CD14-positive monocyte (primary cell): ENCODE measurements around the gene CGA. TPM values are rescaled to one million over a fixed set of nuclear protein-coding genes. Genes with fewer than 3 reads are reported as not detected.
"Not testable (repeated sequence)": the region's sequence is repeated elsewhere in the genome, so short reads cannot be mapped to it uniquely, and the experiment has no call there.

ENCODE experiments used
- DNase-seq, 3 donors: peaks; one replicate each; pipeline ENCODE4 v3.0.0-alpha.2; 2011 to 2022
- H2AFZ ChIP-seq: 2 replicates; pipeline ENCODE4 v1.6.0; 2012; ENCODE audit warnings: mild to moderate bottlenecking, low read depth, low read length, inconsistent platforms; ENCODE audit not compliant: insufficient read depth, poor library complexity, severe bottlenecking
- H3K27ac ChIP-seq, 2 donors: 1 replicate in 1 of 2; 2 replicates in 1 of 2; pipeline ENCODE4 v1.5.1; 2012 to 2013; ENCODE audit warnings: low read length in 2 of 2, control low read depth in 1 of 2, inconsistent platforms in 1 of 2, low read depth in 1 of 2, mild to moderate bottlenecking in 1 of 2
- H3K27me3 ChIP-seq, 2 donors: one replicate each; pipeline versions ENCODE4 v1.6.0 to v1.6.1; 2011 to 2013; ENCODE audit warnings: low read length in 2 of 2; ENCODE audit not compliant: control insufficient read depth in 2 of 2, insufficient read depth in 2 of 2
- H3K36me3 ChIP-seq, 2 donors: replicated peaks in 1 of 2; 1 replicate in 1 of 2; 2 replicates in 1 of 2; pipeline versions ENCODE4 v1.5.1 to v1.6.1; 2012 to 2013; ENCODE audit warnings: low read length in 2 of 2, control low read depth in 1 of 2, inconsistent platforms in 1 of 2, mild to moderate bottlenecking in 1 of 2; ENCODE audit not compliant: insufficient read depth in 2 of 2, control insufficient read depth in 1 of 2
- H3K4me1 ChIP-seq, 2 donors: 1 replicate in 1 of 2; 2 replicates in 1 of 2; pipeline versions ENCODE4 v1.5.1 to v1.6.1; 2012 to 2013; ENCODE audit warnings: low read length in 2 of 2, control low read depth in 1 of 2, inconsistent platforms in 1 of 2, mild to moderate bottlenecking in 1 of 2, moderate library complexity in 1 of 2; ENCODE audit not compliant: insufficient read depth in 2 of 2, control insufficient read depth in 1 of 2
- H3K4me2 ChIP-seq: replicated peaks from 2 replicates; pipeline ENCODE3; 2012; ENCODE audit warnings: low read length, moderate library complexity, mild to moderate bottlenecking; ENCODE audit not compliant: poor library complexity, severe bottlenecking; ENCODE audit errors: extremely low read depth
- H3K4me3 ChIP-seq, 3 experiments: fragments of 200-600 bp in 1 of 3; sonication (generic) in 1 of 3; replicated peaks in 1 of 3; 1 replicate in 2 of 3; 2 replicates in 1 of 3; pipeline ENCODE4 v1.5.1; 2011 to 2013; ENCODE audit warnings: low read length in 3 of 3, mild to moderate bottlenecking in 3 of 3, control low read depth in 2 of 3, low read depth in 2 of 3, inconsistent platforms in 1 of 3, moderate library complexity in 1 of 3
- H3K79me2 ChIP-seq: 2 replicates; pipeline ENCODE4 v1.6.0; 2012; ENCODE audit warnings: mild to moderate bottlenecking, control low read depth, inconsistent platforms, low read length, moderate library complexity; ENCODE audit not compliant: insufficient read depth
- H3K9ac ChIP-seq: 2 replicates; pipeline ENCODE4 v1.6.0; 2017; ENCODE audit warnings: low read length, mild to moderate bottlenecking; ENCODE audit not compliant: insufficient read depth, poor library complexity, severe bottlenecking
- H3K9me3 ChIP-seq, 2 donors: replicated peaks in 1 of 2; 1 replicate in 1 of 2; 2 replicates in 1 of 2; pipeline versions ENCODE4 v1.5.1 to v1.6.1; 2012 to 2013; ENCODE audit warnings: low read length in 2 of 2, control low read depth in 1 of 2; ENCODE audit not compliant: control insufficient read depth in 1 of 2, insufficient read depth in 1 of 2
- H4K20me1 ChIP-seq: 2 replicates; pipeline ENCODE4 v1.6.0; 2012; ENCODE audit warnings: mild to moderate bottlenecking, low read length, control low read depth, moderate library complexity; ENCODE audit not compliant: insufficient read depth
- H3K27ac Mint-ChIP-seq, 7 donors: one replicate each; pipeline ENCODE4 v1.8.0; 2020; ENCODE audit warnings: mild to moderate bottlenecking in 7 of 7, mixed read lengths in 7 of 7, moderate library complexity in 6 of 7, inconsistent platforms in 2 of 7
- H3K27me3 Mint-ChIP-seq, 3 donors: one replicate each; pipeline ENCODE4 v1.8.0; 2021 to 2022; ENCODE audit warnings: low read depth in 3 of 3, mild to moderate bottlenecking in 3 of 3, mixed read lengths in 3 of 3, moderate library complexity in 3 of 3, inconsistent platforms in 1 of 3
- H3K36me3 Mint-ChIP-seq, 2 donors: one replicate each; pipeline ENCODE4 v1.8.0; 2020; ENCODE audit warnings: mixed read lengths in 2 of 2, inconsistent platforms in 1 of 2, mild to moderate bottlenecking in 1 of 2
- H3K4me1 Mint-ChIP-seq: one replicate; pipeline ENCODE4 v1.8.0; 2020; ENCODE audit warnings: mild to moderate bottlenecking, mixed read lengths
- H3K4me3 Mint-ChIP-seq, 2 donors: one replicate each; pipeline ENCODE4 v1.8.0; 2020; ENCODE audit warnings: mild to moderate bottlenecking in 2 of 2, mixed read lengths in 2 of 2, moderate library complexity in 1 of 2
- H3K9me3 Mint-ChIP-seq, 7 donors: one replicate each; pipeline ENCODE4 v1.8.0; 2020 to 2022; ENCODE audit warnings: mixed read lengths in 7 of 7, mild to moderate bottlenecking in 6 of 7, moderate library complexity in 6 of 7, inconsistent platforms in 2 of 7
- WGBS: methylation state at CpG from one replicate; pipeline ENCODE4 v1.1.5; 2013; ENCODE audit warnings: missing lambda C conversion rate; ENCODE audit not compliant: insufficient coverage; 5-methylcytosine and 5-hydroxymethylcytosine counted together
- intact Hi-C, 2 donors: fragments of 100-400 bp; cut with micrococcal nuclease; formaldehyde crosslinking; loops; one replicate each; pipeline versions ENCODE4 v1.15.0 to v1.15.1; 2023
- polyA minus RNA-seq: library from RNA; depleted of rRNA, polyadenylated mRNA; stranded (reverse); fragments of >200 nt; gene quantifications from 2 replicates; pipeline ENCODE4 v1.2.3, GENCODE V29; 2012
- polyA plus RNA-seq, 3 donors: library from polyadenylated mRNA; depleted of rRNA in 1 of 3; unstranded in 2 of 3; stranded (reverse) in 1 of 3; fragments of 300-500 nt in 2 of 3; fragments of >200 nt in 1 of 3; fragmentation: Illumina TruSeq in 2 of 3; gene quantifications; 1 replicate in 2 of 3; 2 replicates in 1 of 3; pipeline ENCODE4 v1.2.3, GENCODE V29; 2012 to 2021
- total RNA-seq, 12 experiments: library from RNA in 1 of 12; stranded (reverse) in 1 of 12; fragments of 120-200 nt in 1 of 12; gene quantifications; one replicate each; pipeline ENCODE4 v1.2.4 and lab custom pipeline; 2013 to 2026; ENCODE audit warnings: mixed read lengths in 6 of 12, inconsistent platforms in 1 of 12
- TF ChIP-seq, protein P1 (sequence below): fragments of 200-600 bp; IDR thresholded peaks from one replicate; pipeline ENCODE4 v1.8.0; 2022; ENCODE audit warnings: antibody characterized with exemption, mild to moderate bottlenecking

The CGA gene
- total RNA-seq (2013): not detected
- polyA plus RNA-seq (not detected), polyA minus RNA-seq (not detected in 2 replicates), total RNA-seq (lab: John Stamatoyannopoulos, UW) (0 to 1.1 (median 0) reads per million in 11 experiments)

DNA sequence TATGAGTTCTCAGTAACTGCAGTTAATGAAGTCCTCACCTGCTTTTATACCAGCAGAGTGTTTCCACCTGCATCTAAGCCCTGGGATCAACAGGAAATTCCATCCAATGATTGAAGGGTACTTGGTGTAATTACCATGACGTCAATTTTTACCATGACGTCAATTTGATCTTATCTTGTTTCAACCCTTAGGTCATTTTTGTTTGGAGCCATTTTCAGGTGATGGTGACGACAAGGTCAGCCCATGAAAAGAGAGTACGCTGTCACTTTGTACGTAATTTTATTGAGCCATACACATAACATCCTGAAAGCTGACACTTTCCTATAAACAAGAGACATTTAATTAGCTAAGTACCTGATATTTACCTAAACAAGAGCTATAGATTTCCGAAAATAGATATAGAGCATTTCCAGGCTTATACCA, at the start of gene CGA:
Gene CGA, minus strand, starts transcription at position 20 of the 423 bp plus-strand sequence. CDS start 6,906 bp downstream, outside the sequence.
- no peak within 1 kb of the TSS for H3K4me3 Mint-ChIP-seq
- H3K4me3 ChIP-seq: no peak within 1 kb of the TSS
- H3K4me2 ChIP-seq: no peak within 1 kb of the TSS
- no peaks in the 10 kb centered on the region for H3K4me1 ChIP-seq
- H3K79me2 ChIP-seq: no peaks in the 10 kb centered on the region
- 100% methylated on average over 1 of the region's 6 CpGs for WGBS
- intact Hi-C loops: no loop called here
- H3K36me3 ChIP-seq: no peaks in the 10 kb centered on the region
- no peaks in the 10 kb centered on the region for H3K4me1 Mint-ChIP-seq
- no peaks in the 10 kb centered on the region for H3K9me3 Mint-ChIP-seq
- DNase-seq: no peak
- H2AFZ ChIP-seq: no peak within 1 kb of the TSS
- no peak within 1 kb of the TSS for H3K9ac ChIP-seq
- TF ChIP-seq, protein P1, sequence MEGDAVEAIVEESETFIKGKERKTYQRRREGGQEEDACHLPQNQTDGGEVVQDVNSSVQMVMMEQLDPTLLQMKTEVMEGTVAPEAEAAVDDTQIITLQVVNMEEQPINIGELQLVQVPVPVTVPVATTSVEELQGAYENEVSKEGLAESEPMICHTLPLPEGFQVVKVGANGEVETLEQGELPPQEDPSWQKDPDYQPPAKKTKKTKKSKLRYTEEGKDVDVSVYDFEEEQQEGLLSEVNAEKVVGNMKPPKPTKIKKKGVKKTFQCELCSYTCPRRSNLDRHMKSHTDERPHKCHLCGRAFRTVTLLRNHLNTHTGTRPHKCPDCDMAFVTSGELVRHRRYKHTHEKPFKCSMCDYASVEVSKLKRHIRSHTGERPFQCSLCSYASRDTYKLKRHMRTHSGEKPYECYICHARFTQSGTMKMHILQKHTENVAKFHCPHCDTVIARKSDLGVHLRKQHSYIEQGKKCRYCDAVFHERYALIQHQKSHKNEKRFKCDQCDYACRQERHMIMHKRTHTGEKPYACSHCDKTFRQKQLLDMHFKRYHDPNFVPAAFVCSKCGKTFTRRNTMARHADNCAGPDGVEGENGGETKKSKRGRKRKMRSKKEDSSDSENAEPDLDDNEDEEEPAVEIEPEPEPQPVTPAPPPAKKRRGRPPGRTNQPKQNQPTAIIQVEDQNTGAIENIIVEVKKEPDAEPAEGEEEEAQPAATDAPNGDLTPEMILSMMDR: no peak
- H3K27me3 ChIP-seq: no peaks in the 10 kb centered on the region
- H3K36me3 Mint-ChIP-seq: no peaks in the 10 kb centered on the region
- no peak within 1 kb of the TSS for H3K27ac ChIP-seq
- no peaks in the 10 kb centered on the region for H3K9me3 ChIP-seq
- H3K27me3 Mint-ChIP-seq: peaks cover 0 to 6% (median 1%) of the 10 kb centered on the region in 3 donors
- no peaks in the 10 kb centered on the region for H4K20me1 ChIP-seq
- H3K27ac Mint-ChIP-seq: no peak within 1 kb of the TSS

DNA sequence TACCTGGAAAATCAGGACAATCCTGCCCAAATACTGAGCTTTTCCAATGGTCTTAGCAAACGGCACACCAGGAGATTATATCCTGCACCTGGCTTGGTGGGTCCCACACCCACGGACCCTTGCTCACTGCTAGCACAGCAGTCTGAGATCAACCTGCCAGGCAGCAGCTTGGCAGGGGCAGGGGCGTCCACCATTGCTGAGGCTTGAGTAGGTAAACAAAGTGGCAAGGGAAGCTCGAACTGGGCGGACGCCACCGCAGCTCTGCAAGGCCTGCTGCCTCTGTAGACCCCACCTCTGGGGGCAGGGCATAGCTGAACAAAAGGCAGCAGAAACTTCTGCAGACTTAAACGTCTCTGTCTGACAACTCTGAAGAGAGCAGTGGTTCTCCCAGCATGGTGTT, 45.0 kb upstream of the CGA start:
- not testable (repeated sequence) for H3K27me3 ChIP-seq, H3K36me3 ChIP-seq, H3K36me3 Mint-ChIP-seq, H3K9ac ChIP-seq, H3K4me3 ChIP-seq, H3K4me3 Mint-ChIP-seq, DNase-seq, H3K9me3 ChIP-seq, H3K27ac Mint-ChIP-seq, H3K27ac ChIP-seq, H2AFZ ChIP-seq, H3K4me1 Mint-ChIP-seq, H3K79me2 ChIP-seq, H3K9me3 Mint-ChIP-seq, H3K4me1 ChIP-seq, H3K4me2 ChIP-seq, H4K20me1 ChIP-seq
- intact Hi-C loops: loop anchor here in 1 of 2 donors (10.0 kb wide), 1 partner anchor 95 kb away; no protein-coding TSS in a partner anchor
- peaks cover 4 to 15% (median 6%) of the 10 kb centered on the region in 3 donors for H3K27me3 Mint-ChIP-seq
- WGBS: 98% methylated on average over 6 of the region's 8 CpGs
